Activated naive CD4-positive, alpha-beta T cell treated with anti-CD3 and anti-CD28 coated beads for 36 hours (primary cell): ENCODE results near the gene PYCARD. TPM values are rescaled to one million over a fixed set of nuclear protein-coding genes. Genes with fewer than 3 reads are reported as not detected.

Experiments
- CTCF ChIA-PET: fragments of 350-600 bp; sonication (Branson Sonifier 250); formaldehyde crosslinking; loops from one replicate; lab custom pipeline; 2021; ENCODE audit warnings: antibody characterized with exemption; lab: Charles Lee
- DNase-seq: peaks from one replicate; pipeline ENCODE4 v3.0.0-alpha.2; 2020
- H3K27ac Mint-ChIP-seq: one replicate; pipeline ENCODE4 v1.8.0; 2021; ENCODE audit warnings: mild to moderate bottlenecking, mixed read lengths
- H3K27me3 Mint-ChIP-seq: one replicate; pipeline ENCODE4 v1.8.0; 2021; ENCODE audit warnings: low read depth, mixed read lengths
- H3K36me3 Mint-ChIP-seq: one replicate; pipeline ENCODE4 v1.8.0; 2021; ENCODE audit warnings: low read depth, mixed read lengths
- H3K4me1 Mint-ChIP-seq: one replicate; pipeline ENCODE4 v1.8.0; 2021; ENCODE audit warnings: low read depth, mixed read lengths
- H3K4me3 Mint-ChIP-seq: one replicate; pipeline ENCODE4 v1.8.0; 2021; ENCODE audit warnings: mild to moderate bottlenecking, moderate library complexity, mixed read lengths
- H3K9me3 Mint-ChIP-seq: one replicate; pipeline ENCODE4 v1.8.0; 2021; ENCODE audit warnings: mixed read lengths
- intact Hi-C: fragments of 100-400 bp; cut with micrococcal nuclease; formaldehyde crosslinking; loops from one replicate; pipeline ENCODE4 v1.15.1; 2023
- total RNA-seq, 2 experiments: library from RNA; stranded (reverse); gene quantifications; one replicate each; pipeline ENCODE4 v1.2.3, GENCODE V29; 2021

PYCARD gene
- total RNA-seq, 2 experiments from 2014 or later: 2.4 to 2.5 TPM

DNA sequence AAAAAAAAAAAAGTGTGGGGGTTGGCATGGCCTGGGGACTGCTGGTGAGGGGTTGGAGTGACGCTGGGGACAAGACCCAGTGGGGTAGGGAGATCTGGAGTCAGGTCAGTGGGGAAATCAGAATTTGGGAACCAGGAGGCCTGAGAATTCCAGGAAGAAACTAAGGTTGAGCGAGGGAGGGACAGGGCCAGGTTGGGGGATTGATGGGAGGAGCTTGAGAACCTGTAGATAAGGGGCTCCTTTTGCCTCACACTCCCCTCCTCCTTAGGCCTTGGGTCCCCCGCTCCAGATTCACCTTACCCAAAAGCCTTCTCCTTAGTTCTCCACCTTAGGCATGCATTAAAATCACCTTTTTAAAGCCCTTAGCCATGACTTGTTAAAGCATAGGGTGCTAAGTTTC is 22.6 kb upstream of the PYCARD start:
- Mint-ChIP-seq H3K36me3 (no peaks in the 10 kb centered on the region), H3K4me1 (no peaks in the 10 kb centered on the region), H3K4me3 (no peak overlapping the region), H3K27me3 (peaks cover 6% of the 10 kb centered on the region), H3K27ac (no peak overlapping the region), H3K9me3 (no peaks in the 10 kb centered on the region)
- no peak for DNase-seq
- CTCF ChIA-PET: no interaction called here
- intact Hi-C loops: no loop called here

DNA sequence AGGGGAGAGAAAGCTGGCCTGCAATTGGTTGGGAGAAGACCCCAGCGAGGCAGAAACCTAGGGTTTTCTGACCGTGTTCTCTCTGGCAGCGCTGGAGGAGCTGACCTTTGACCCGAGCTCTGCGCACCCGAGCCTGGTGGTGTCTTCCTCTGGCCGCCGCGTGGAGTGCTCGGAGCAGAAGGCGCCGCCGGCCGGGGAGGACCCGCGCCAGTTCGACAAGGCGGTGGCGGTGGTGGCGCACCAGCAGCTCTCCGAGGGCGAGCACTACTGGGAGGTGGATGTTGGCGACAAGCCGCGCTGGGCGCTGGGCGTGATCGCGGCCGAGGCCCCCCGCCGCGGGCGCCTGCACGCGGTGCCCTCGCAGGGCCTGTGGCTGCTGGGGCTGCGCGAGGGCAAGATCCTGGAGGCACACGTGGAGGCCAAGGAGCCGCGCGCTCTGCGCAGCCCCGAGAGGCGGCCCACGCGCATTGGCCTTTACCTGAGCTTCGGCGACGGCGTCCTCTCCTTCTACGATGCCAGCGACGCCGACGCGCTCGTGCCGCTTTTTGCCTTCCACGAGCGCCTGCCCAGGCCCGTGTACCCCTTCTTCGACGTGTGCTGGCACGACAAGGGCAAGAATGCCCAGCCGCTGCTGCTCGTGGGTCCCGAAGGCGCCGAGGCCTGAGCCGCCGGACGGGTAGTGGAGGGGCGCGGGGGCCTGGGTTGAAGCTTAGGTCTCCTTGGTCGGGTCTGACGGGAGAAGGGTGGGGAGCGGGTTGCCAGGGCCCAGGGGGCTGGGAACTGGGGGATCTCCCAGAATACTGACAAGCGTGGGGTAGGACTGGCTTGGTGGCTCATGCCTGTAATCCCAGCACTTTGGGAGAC is 21.8 kb upstream of the PYCARD start:
- Mint-ChIP-seq H3K4me1 (no peaks in the 10 kb centered on the region), H3K36me3 (no peaks in the 10 kb centered on the region), H3K27ac (no peak overlapping the region), H3K27me3 (peaks cover 6% of the 10 kb centered on the region), H3K4me3 (no peak overlapping the region), H3K9me3 (no peaks in the 10 kb centered on the region)
- CTCF ChIA-PET: no interaction called here
- no peak for DNase-seq
- intact Hi-C loops: no loop called here

DNA sequence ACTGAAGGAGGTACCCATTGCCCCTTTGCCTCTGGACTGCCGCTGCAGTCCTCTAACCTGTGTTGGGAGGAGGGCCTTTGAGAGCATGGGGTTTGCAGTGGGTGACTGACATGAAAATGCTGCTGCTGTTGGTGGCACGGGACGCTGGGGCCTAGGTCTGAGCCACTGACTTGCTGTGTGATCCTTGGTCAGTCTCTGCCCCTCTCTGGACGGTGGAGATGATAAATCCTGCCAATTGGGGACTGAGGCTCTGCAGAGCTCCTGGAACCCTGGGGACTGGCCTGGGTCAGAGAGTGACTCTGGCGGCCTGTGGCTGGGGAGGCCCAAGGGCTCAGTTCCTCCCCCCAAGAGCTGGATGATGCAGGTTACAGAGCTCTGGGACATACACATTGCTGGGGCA is 20.5 kb upstream of the PYCARD start:
- peaks cover 13% of the 10 kb centered on the region for H3K27me3 Mint-ChIP-seq
- CTCF ChIA-PET: no interaction called here
- DNase-seq: no peak
- H3K4me1 Mint-ChIP-seq: no peaks in the 10 kb centered on the region
- no peaks in the 10 kb centered on the region for H3K36me3 Mint-ChIP-seq
- no peak overlapping the region for H3K4me3 Mint-ChIP-seq
- intact Hi-C loops: no loop called here
- H3K27ac Mint-ChIP-seq: no peak overlapping the region
- H3K9me3 Mint-ChIP-seq: no peaks in the 10 kb centered on the region

DNA sequence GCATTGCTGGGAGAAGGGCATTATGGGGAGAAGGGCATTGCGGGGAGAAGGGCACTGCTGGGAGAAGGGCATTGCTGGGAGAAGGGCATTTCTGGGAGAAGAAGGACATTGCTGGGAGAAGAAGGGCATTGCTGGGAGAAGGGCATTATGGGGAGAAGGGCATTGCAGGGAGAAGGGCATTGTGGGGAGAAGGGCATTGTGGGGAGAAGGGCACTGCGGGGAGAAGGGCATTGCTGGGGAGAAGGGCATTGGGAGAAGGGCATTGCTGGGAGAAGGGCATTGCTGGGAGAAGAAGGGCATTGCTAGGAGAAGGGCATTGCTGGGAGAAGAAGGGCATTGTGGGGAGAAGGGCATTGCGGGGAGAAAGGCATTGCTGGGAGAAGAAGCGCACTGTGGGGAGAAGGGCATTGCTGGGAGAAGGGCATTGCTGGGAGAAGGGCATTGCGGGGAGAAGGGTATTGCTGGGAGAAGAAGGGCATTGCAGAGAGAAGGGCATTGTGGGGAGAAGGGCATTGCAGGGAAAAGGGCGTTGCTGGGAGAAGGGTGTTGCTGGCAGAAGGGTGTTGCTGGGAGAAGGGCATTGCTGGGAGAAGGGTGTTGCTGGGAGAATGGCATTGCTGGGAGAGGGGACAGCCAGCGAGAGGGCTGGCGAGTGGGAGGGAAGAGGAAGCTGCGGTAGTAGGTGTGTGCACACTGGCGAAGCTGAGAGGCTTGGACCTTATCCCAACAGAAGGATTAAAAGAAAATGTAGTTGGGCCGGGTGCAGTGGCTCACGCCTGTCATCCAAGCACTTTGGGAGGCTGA is 19.0 kb upstream of the PYCARD start:
- Mint-ChIP-seq H3K27me3 (peaks cover 27% of the 10 kb centered on the region), H3K4me1 (peaks cover 4% of the 10 kb centered on the region), H3K36me3 (no peaks in the 10 kb centered on the region), H3K4me3 (no peak overlapping the region), H3K27ac (no peak overlapping the region), H3K9me3 (no peaks in the 10 kb centered on the region)
- DNase-seq: no peak
- CTCF ChIA-PET: no interaction called here
- intact Hi-C loops: no loop called here

DNA sequence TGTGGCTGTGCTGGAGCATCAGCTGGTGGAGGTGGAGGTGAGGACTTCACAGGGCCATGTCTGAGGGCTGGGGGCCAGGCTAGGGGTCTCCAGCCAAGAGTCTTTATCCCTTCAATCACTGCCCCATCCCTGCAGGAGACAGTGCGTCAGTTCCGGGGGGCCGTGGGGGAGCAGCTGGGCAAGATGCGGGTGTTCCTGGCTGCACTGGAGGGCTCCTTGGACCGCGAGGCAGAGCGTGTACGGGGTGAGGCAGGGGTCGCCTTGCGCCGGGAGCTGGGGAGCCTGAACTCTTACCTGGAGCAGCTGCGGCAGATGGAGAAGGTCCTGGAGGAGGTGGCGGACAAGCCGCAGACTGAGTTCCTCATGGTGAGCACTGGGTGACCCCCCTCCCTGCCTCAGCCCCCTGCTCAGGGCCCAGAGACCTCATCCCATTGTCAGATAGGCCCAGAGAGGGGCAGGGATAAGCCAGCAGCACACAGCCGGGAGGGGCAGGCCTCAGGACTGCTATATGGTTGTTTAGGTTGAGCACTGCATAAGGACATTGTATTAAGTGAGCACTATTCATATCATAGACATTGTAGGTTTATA is 16.7 kb upstream of the PYCARD start:
- H3K4me3 Mint-ChIP-seq: no peak overlapping the region
- intact Hi-C loops: no loop called here
- CTCF ChIA-PET: interaction anchor here (0.6 kb wide), 1 partner anchor 162 kb away, joined by 3 read pairs; no protein-coding TSS in a partner anchor

DNA sequence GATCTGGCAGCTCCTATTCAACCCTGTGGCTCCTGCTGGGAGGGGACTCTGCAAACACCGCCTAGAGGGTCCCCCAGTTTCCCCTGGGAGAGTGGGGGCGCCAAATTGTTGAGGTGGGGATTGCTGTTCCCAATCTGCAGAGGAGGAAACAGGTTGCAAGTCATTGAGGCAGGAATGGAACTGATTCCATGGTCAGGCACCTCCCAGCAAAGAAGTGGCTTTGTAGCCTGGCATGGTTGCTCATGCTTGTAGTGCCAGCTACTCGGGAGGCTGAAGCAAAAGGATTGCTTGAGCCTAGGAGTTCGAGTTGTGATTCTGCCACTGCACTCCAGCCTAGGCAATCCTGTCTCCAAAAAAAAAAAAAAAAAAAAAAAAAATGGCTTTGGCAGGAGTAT is 14.6 kb upstream of the PYCARD start:
- no peaks in the 10 kb centered on the region for H3K9me3 Mint-ChIP-seq
- H3K27me3 Mint-ChIP-seq: peaks cover 48% of the 10 kb centered on the region
- no peak overlapping the region for H3K4me3 Mint-ChIP-seq
- CTCF ChIA-PET: interaction anchor here (0.6 kb wide), 2 partner anchors 15 to 73 kb away, joined by 3 read pairs; no protein-coding TSS in a partner anchor
- H3K4me1 Mint-ChIP-seq: peaks cover 17% of the 10 kb centered on the region
- H3K36me3 Mint-ChIP-seq: no peaks in the 10 kb centered on the region
- DNase-seq: no peak
- intact Hi-C loops: no loop called here
- no peak overlapping the region for H3K27ac Mint-ChIP-seq

More for the DNA sequence above, 16.7 kb upstream of the PYCARD start:
- no peaks in the 10 kb centered on the region for H3K36me3 Mint-ChIP-seq
- H3K9me3 Mint-ChIP-seq: no peaks in the 10 kb centered on the region
- peaks cover 17% of the 10 kb centered on the region for H3K4me1 Mint-ChIP-seq
- H3K27ac Mint-ChIP-seq: no peak overlapping the region
- peaks cover 41% of the 10 kb centered on the region for H3K27me3 Mint-ChIP-seq
- DNase-seq: no peak

DNA sequence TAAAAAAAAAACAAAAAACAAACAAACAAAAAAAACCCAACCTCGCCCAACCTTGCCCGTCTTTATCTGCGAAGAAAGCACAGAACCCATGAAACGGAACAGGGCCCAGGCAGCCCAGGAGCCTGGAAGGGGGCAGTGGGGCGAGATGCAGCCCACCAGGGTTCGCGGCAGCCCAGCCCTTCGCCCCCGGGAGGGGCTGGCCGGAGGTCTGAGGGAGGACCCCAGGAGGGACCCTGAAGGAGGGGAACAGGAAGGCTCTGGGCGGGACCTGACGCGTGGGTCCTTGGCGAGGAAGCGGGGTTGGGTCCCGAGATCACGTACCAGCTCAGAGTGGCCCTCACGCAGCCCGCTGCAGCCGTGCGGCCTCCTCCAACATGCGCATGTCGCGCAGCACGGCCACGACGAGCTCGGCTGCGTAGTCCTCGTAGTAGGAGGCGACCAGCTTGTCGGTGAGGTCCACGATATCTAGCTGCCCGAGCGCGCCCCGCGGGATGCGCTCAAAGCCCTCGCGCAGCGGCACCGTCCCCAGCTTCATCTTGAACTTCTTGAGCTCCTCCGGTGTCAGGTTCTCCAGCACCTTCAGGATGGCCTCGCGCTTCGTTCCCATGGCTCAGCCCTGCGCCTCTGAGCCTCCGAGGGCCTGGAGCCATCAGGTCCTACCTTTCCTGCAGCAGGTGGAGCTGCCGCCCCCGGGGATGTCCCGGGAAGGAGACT is 14.0 kb upstream of the PYCARD start, which contains the start of gene PYDC1:
PYDC1 (minus strand) TSS at position 714 of the 714 bp plus-strand sequence; CDS start at position 607, 107 bp downstream.
- DNase-seq: peak; percentile 18
- H3K4me1 Mint-ChIP-seq: peaks cover 21% of the 10 kb centered on the region
- no peak within 1 kb of the TSS for H3K27ac Mint-ChIP-seq
- intact Hi-C loops: no loop called here
- no peaks in the 10 kb centered on the region for H3K9me3 Mint-ChIP-seq
- peaks cover 51% of the 10 kb centered on the region for H3K27me3 Mint-ChIP-seq
- H3K4me3 Mint-ChIP-seq: peak within 1 kb of the TSS; percentile 61
- CTCF ChIA-PET: interaction anchor here (0.6 to 1.0 kb wide), 2 partner anchors 33 to 73 kb away, joined by 3 read pairs; no protein-coding TSS in a partner anchor
- no peaks in the 10 kb centered on the region for H3K36me3 Mint-ChIP-seq

DNA sequence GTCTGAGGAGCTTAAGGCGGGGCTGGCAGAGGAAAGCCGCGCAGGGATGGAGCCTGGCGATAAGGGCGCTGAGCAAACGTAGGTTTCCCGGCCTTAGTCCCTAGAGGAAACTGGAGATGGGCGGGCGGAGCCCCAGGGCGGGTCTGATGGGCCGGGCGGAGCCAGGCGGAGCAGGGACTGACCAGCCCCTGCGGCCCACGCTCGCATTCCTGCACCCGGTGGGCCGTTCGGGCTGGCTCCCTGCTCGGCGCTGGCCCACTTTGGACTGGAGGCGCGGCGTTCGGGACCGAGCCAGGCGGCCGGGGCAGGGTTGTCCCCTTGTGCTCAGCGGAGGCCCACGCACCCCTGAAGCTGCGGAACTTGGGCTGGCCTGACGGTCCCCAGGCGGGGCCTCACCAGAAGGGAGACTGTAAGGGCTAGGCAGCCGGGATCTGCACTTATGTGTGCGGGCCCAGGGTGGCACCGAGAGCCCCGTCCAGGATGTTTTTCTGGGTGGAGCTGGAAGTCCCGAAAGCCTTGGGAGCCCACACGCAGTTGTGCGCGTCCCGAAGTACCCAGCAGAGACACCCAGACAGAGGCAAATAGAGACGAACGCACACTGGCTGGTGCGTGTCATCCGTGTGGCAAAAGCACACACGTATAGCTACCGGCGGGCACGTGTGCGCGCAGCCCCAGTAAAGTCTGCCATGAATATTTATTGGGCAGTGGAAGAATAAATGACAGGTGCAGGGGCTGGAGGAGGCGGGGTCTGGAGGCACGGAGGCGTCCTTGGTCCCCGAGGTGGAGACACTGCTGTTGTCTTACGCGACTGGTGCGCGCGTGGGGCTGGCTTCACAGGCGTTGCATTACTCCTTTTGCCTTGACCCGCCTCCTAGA is 13.0 kb upstream of the PYCARD start:
- intact Hi-C loops: no loop called here

DNA sequence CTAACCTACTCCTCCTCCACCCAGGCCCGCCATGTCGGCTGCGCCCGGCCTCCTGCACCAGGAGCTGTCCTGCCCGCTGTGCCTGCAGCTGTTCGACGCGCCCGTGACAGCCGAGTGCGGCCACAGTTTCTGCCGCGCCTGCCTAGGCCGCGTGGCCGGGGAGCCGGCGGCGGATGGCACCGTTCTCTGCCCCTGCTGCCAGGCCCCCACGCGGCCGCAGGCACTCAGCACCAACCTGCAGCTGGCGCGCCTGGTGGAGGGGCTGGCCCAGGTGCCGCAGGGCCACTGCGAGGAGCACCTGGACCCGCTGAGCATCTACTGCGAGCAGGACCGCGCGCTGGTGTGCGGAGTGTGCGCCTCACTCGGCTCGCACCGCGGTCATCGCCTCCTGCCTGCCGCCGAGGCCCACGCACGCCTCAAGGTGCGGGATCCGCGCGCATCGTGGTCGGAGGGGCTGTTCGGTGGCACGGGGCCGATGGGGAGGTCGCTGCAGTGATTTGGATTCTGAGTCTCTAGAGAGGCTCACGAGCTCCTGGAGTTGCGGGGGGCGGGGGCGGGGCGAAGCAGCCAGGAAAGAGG is 12.2 kb upstream of the PYCARD start:
- CTCF ChIA-PET: interaction anchor here (0.8 to 1.7 kb wide), 2 partner anchors 14 to 168 kb away, joined by 4 to 5 read pairs; no protein-coding TSS in a partner anchor
- intact Hi-C loops: no loop called here
- DNase-seq: no peak

More for the DNA sequence above, 13.0 kb upstream of the PYCARD start:
- Mint-ChIP-seq H3K36me3 (no peaks in the 10 kb centered on the region), H3K27ac (no peak overlapping the region), H3K9me3 (no peaks in the 10 kb centered on the region), H3K4me1 (peaks cover 22% of the 10 kb centered on the region), H3K4me3 (peak overlapping the region; percentile 61), H3K27me3 (peaks cover 45% of the 10 kb centered on the region)
- peak; percentile 40 for DNase-seq
- CTCF ChIA-PET: interaction anchor here (0.8 to 1.0 kb wide), 2 partner anchors 34 to 167 kb away, joined by 3 to 4 read pairs; no protein-coding TSS in a partner anchor

DNA sequence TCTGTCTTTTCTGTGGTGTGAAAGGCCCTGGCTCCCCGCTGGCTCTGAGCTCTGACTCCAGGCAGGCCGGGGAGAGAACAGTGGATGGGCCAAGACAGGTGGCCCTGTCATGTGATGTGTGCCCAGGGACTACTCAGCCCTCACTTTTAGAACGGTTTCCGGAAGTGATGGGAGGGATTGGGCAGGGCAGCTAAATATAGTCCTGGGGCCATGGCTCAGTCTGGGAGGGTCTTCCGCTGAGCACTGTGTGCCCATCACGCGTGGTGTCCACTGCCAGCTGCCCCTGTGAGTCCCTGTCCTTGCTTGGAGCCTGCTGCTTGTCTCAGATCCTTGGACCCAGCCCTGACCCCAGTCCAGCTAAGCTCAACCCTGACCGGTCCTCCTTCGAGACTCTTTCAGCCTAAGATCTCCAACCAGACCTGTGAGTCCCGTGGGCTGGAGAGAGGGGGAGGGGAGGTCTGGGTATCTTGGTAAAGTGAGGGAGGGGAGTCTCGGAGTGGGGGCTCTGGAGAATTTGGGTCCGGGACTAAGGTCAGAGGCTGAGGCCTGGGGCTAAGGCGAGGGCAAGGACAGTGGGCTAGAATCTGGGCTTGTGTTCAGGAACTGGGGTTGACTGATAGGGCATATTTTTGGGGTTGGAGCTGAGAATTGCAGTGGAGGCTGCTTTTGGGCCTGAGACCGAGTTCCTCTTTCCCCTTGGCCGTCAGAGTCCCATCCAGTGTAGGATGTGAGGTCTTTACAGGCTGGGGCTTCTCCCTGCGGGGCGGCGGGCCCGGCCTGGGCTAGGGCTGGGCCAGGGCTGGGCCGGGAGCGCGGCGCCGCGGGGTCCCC is 11.5 kb upstream of the PYCARD start, which contains the start of gene TRIM72:
TRIM72 (plus strand) TSS at position 243 of the 831 bp plus-strand sequence. CDS start 620 bp downstream, outside the sequence.
- CTCF ChIA-PET: interaction anchor here (0.6 to 1.7 kb wide), 3 partner anchors 13 to 229 kb away, joined by 3 to 5 read pairs (median 4); no protein-coding TSS in a partner anchor
- Mint-ChIP-seq H3K4me3 (peak within 1 kb of the TSS; percentile 60), H3K27ac (no peak within 1 kb of the TSS), H3K36me3 (no peaks in the 10 kb centered on the region), H3K4me1 (peaks cover 22% of the 10 kb centered on the region), H3K27me3 (peaks cover 42% of the 10 kb centered on the region), H3K9me3 (no peaks in the 10 kb centered on the region)
- DNase-seq: no peak
- intact Hi-C loops: no loop called here

More for the DNA sequence above, 12.2 kb upstream of the PYCARD start:
- H3K4me1 Mint-ChIP-seq: peaks cover 22% of the 10 kb centered on the region
- H3K36me3 Mint-ChIP-seq: no peaks in the 10 kb centered on the region
- H3K27me3 Mint-ChIP-seq: peaks cover 45% of the 10 kb centered on the region
- H3K27ac Mint-ChIP-seq: no peak overlapping the region
- no peaks in the 10 kb centered on the region for H3K9me3 Mint-ChIP-seq
- peak overlapping the region; percentile 60 for H3K4me3 Mint-ChIP-seq
